ENCODE results near the gene CCDC74B.
"Not testable (repeated sequence)": the region's sequence is repeated elsewhere in the genome, so short reads cannot be mapped to it uniquely, and the experiment has no call there.

CCDC74B gene

DNA sequence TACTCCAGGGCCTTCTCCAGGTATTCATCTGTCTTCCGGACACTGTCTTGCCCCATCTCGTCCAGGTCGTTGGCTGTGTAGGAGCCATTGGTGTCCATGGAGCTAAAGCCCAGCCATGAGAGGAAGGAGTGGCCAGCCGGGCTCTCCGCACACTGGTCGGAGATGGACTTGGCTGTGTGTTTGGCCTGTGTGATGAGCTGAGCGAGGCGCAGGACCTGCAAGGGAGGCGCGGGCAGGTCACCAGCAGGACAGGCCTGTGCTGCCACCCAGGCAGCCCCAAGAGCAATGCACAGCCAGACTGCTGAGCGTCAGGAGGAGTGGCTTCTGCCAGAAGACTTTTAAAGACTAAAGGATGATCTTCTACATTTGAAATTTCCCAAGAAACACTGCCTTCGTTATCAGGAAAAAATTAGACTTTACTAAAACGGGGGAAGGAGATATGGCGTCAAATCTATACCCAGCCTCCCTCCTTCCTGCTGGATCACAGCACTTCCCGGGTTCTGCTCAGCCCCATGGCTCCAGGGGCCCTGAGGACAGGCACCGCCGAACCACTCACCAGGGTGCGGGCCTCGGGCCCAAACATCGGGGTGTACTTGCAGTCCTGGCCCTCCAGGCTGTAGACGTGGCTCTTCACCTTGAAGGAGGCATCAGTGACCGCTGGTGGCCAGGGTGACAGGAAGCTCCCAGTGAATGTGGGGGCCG lies 9.0 kb upstream of the CCDC74B start:
- intact Hi-C loops (cut with DNase I): not testable (repeated sequence)
- DNase-seq: peak in 1 of 42 donors; percentile 36

DNA sequence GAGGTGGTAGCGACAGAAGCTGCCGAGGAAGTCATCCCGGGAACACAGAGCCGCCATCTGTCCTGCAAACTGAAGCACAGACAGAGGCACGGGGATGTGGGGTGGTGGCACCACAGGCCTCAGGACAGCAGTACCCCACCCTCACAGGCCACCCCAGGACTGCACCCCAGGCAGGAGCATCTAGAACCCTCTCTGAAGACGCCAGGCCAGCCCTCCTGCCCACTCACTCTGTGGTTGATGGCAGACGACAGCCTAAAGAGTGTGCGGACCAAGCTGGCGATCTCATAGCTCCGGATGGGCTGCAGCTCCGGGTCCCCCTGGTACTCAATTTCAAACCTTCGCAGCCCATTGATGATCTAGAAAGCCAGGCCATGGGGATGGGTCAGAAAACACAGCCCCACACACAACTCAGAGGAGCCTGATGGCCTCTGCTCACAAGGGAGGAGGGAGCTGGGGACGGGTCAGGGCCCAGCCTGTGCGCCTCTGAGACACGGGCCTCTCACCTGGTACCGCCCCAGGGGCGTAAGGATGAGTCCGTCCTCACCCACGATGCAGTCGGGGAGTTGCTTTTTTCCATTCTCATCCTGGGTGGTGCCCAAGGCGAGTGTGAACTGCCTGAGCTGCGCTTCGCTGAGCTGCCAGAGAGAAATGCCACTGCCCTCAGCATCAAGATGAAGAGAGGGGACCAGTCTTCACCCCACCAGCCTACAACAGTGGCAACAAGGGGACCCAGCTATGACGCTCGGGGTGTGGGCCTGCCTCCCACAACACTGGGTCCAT lies 8.1 kb upstream of the CCDC74B start:
- intact Hi-C loops (cut with DNase I): no loop called here
- peak in 1 of 42 donors; percentile 27 for DNase-seq

DNA sequence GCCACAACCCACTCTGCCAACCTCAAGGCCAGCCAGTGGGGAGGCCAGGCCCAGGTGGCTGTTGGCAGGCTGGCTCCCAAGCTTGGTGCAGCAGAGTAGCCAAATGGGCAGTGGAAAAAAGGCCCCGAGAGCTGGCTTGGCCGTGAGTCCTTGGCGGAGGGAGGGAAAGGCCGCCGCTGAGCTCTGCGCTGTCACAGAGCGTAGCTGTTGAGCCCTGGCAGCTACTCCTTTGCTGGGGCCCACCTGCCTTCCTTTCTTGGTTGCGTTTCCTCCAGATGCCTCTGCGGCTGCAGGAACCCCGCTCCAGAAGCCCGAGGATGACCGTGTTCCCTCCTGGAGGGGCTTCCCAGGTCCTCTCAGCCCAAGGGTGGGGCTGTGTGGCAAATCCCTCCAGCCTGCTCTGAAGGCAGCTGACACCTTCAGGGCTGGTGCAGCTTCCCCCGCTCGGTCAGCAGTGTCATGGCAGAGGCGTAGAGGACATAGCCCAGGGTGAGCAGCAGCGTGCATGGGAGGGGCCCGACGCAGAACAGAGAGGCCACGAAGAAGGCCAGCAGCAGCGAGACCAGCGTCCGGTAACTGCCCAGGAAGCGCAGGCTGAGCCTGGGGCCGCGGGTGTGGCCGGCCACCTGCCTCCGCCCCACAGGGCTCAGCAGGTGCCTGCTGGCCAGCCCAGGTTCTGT lies 7.4 kb upstream of the CCDC74B start:
- peak in 5 of 42 donors; percentile 13 to 31 (median 21) for DNase-seq
- intact Hi-C loops (cut with DNase I): not testable (repeated sequence)

DNA sequence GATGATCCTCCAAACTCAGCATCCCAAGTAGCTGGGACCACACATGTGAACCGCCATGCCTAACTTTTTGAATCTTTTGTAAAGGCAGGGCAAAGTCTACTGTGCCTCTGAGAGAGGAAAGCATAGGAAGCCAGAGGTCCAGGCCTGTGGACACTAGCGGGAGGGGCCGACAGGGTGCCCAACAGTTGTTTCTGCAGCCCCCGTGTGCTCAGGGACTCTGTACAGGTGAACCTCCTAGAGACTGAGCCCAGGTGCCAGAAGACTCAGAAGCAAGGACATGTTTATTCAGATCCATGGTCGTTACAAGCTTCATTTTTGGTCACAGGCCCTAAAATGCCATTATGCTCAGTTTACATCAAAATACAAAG lies 6.2 kb upstream of the CCDC74B start:
- intact Hi-C loops (cut with DNase I); DNase-seq: not testable (repeated sequence)

DNA sequence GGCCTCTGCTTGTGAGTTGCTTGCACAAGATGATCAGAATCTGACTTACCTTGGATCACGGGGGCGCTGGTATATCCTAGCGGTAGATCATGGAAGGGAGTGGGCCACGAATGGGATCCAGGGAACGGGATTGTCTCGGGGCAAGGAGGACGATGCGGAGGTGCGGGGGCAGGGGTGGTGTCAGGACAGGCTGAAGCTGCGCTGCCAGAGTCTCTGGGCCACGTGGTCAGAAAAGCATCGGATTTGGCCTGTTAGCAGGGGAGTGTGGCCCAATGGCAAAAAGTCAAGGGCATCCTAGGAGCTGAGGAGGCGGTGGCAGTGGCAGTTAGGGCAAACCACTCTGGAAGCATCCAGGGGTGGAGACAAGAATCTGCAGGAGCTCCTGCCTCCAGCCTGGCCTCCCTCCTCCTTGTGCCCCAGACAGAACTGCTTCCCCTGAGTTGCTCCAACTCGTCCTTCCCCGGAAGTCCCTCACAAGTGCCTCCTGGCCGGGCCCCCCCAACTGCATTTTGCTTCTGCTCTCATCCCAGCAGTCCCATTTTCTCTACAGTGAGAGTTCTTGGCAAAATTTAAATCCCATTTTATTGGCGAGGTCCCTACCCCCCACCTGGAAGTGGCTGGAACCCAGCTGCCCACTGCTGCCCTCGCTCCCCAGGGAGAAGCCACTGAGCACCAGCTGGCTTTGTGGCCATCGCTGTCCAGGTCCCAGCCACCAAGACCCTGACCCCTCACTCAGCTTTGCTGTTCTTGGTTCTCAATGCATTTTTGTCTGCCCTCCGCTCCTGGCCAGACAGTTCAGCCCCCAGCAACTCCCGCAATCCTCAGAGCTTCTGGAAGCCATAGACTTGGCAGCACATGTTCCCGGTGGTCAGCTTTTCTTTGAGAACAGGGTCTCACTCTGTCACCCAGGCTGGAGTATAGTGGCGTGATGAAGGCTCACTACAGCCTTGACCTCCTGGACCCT lies 5.6 kb upstream of the CCDC74B start:
- intact Hi-C loops (cut with DNase I): no loop called here
- peak in 2 of 42 donors; percentile 13 to 34 for DNase-seq

DNA sequence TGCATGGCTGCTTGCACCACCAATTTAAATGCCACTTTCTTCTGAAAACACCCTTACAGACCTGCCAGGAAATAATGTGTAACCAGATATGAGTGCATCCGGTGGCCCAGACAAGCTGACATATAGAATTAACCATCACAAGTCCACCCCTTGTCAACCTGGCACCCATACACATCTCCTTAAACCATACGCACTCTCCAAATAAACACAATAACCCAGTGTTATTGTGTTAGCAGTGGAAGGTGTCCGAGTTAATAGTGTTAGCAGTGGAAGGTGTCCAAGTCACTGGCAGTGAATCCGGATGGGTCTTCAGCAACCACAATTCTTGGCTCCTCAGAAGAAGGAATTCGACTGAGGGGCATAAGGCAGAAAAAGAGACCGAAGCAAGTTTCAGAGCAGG lies 3.6 kb upstream of the CCDC74B start:
- DNase-seq; intact Hi-C loops (cut with DNase I): not testable (repeated sequence)

DNA sequence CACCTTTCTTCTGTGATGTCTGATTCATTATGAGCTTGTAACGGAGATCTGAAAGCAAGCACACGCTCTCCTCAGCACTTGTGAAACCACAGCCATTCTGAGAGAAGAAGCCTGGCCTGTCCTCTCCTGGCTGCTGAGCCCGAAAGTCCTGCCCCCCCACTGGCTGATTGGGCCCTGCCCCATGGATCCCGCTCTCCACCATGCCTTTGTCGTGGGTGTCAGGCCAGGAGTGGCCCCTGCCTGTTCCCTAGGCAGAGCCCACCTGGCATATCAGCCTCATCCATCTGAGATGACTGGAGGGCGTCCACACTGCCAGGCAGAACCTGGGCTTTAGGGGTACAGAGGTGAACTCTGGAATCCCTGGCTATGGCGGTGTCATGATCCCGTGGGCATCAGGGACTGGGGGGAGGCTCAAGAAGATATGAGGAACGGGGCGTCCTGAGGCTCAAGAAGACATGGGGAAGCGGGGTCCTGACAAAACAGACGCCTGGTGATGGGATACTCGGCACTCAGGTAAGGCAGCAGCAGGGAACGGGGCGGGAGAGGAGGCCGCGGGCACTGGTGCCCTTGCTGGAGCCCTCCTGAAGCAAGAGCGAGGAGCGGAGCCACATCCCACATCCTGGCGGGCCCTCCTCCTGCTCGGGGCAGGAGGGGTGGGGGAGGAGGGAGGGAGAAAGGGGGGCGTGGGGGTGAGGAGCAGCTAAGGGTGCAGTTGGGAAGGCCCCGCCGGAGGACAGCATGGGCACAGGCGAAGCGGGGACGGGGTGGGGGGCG lies 1.5 kb downstream of the CCDC74B start:
- intact Hi-C loops (cut with DNase I): not testable (repeated sequence)
- DNase-seq: peak in 6 of 42 donors; percentile 6 to 35 (median 18)

DNA sequence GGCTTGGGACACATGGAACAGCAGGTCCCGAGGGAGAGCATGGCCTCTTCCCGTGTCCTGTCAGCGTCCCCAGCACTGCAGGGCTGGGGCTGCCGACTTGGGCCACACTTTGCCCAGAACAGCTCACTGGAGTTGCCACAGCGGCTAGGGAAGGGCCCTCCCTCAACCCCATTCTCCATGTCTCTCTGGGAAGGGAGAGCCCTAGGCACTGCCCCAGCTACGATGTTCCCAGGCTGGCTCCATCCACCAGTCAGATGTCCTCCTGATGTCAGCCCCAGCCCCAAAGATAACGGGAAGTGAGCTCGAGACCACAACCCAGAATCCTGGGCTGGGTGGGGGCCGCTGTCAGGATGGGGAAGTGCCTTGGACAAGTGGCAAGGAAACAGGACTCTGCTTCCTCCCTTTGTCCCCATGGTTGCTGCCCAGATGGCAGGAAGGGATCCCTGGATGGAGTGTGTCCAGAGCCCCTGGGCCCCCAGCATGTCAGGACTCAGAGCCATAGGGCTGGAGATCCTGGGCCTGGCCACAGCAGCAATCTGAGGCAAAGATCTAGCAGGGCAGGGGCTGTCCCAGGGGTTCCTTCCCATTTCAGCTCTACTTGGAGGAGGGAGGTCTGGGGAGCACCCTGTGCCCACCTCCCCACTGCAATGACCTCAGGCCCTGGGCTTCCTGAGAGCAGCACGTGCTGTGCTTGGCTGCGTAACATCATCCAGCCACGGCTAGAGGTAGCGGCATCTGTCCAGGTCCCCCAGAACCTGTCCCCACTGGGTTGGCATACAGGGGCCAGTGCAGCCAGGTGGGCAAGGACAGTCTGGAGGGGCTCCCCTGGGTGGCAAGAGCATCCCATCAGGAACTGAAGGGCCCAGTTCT lies 2.3 kb downstream of the CCDC74B start:
- DNase-seq: peak in 5 of 42 donors; percentile 4 to 30 (median 9)

DNA sequence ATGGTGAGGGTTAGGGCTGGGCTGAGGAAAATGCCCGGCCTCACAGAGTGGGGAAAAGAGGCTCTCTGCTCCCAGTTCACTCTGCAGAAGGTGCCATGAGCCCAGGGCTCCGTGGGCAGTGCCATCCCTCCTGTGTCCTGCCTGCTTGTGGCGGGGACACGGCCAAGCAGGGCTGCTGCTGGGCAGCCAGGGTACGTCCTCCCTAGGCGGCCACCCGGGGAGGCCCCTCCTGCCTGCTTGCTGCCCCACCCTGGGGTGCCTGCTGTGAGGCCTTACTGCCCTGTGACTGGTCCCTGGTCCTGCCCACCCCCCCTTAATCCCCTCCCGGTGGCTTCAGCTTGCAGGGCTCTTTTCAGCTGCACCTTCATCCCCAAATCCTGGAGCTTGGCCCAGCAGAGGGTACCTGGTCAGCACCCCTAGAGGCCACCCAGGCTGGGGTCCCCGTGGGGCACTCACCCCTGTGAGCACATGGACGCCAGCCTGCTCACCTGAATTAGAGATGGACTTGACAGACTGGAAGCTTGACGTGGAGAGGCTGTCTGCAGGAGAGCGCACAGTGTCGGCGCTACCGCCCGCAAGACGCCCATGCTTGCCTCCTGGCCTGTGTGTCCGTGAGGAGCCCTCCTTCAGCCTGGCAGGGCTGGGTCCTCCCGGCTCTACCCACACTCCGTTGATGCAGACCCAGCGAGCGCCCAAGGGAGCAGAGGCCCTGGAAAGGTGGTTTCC lies 3.1 kb downstream of the CCDC74B start:
- intact Hi-C loops (cut with DNase I): not testable (repeated sequence)
- peak in 4 of 42 donors; percentile 2 to 13 (median 9) for DNase-seq

More for the DNA sequence above, 2.3 kb downstream of the CCDC74B start:
- intact Hi-C loops (cut with DNase I): not testable (repeated sequence)

DNA sequence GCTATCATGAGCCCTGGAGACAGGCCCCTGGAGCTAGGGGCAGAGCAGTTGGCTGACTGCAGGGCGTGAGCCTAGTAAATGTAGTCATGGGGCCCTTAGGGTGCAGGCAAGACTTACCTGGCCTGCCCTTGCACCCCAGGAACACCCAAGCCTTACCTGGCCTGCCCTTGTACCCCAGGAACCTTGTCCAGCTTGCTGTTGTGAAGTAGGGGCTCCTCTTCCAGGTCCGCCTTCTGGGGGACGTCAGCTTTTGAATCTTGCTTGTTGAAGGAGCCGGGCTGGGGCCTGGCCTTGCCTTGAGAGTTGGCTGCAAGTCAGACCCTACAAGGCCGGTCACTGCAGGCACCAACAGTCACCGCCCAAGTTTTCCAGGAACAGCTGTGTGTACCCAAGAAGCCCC lies 3.9 kb downstream of the CCDC74B start:
- DNase-seq; intact Hi-C loops (cut with DNase I): not testable (repeated sequence)

DNA sequence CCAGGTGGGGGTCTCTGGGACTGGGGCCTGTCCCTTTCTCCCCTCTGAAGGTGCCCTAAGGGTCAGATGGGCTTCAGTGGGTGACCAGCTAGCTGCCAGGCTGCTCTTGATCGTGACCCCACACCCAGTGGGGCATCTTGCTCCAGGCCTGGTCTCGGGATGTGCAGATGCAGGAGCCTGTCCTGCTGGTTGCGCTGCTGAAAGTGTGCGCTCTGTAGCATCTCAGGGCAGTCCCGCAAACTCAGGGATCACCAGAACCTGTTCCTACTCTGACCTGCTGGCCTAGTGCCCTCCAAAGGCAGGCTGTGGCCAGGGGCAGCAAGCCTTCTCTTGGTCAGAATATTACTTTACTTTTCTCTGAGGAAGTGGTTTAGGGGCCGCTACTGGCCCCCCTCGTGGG lies 4.4 kb downstream of the CCDC74B start:
- intact Hi-C loops (cut with DNase I): not testable (repeated sequence)
- peak in 1 of 42 donors; percentile 5 for DNase-seq

DNA sequence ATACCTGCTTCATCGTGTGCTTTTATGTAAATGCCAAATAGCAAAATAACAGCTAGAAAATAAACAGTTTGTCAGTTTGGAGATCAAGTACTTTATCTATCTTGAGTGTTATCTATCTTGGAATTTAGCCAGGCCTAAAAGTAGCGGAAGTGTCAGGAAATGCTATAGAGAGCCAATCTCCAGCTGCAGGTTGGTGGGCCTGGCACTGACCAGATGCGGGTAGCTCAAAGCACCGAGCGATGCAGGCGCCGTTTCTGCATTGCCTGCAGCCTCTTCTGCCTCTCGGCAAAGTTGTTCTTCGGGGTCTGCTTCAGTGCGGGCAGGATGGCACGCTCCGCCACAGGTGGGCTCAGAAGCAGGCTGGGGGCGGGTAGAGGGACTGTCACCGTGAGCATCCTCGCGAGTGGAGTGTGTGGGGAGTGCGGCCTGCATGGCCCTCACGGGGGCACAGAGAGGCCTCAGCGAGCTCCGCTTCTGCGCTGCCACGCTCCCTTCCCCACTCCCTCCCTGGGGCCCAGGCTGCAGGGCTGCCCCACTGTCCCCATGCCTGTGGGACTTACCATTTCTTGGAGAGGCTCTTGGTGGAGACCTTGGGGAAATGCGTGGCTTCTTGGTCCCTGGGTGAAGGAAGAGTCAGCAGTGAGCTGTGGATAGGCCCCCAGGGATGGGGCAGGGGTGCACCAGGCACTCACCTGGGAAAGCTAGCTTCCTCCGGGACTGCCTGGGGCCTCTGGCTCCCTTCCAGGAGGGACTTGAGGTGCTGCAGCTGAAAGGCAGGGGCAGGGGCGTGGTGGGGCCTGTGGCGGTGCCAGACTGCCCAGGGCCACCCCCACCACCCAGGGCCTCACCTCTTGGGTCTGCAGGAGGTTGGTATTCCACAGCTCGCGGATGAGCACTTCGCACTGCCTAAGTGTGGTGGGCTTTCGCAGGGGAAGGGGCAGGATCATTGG lies 5.3 kb downstream of the CCDC74B start:
- DNase-seq: peak in 1 of 42 donors; percentile 4
- intact Hi-C loops (cut with DNase I): not testable (repeated sequence)

DNA sequence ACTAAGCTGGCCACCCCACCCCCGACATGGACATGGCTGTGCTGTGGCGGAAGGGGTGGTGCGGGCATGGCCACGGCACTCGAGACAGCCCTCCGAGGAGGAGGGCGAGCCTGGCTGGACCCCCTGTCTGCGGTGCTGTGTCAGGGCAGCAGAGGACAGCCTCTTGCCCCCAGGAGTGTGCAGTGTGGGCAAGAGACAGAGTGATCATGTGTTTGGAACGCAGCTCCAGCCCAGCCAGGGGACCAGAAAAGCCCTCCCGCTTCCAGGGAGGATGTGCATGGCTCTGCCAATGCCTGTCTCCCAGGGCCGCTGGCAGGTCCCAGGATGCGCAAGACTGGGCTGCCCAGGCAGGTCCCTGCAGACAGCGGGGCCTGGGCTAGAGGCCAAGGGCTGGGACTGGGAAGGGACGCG lies 6.1 kb downstream of the CCDC74B start:
- intact Hi-C loops (cut with DNase I): not testable (repeated sequence)
- DNase-seq: peak in 2 of 42 donors; percentile 4 to 11

DNA sequence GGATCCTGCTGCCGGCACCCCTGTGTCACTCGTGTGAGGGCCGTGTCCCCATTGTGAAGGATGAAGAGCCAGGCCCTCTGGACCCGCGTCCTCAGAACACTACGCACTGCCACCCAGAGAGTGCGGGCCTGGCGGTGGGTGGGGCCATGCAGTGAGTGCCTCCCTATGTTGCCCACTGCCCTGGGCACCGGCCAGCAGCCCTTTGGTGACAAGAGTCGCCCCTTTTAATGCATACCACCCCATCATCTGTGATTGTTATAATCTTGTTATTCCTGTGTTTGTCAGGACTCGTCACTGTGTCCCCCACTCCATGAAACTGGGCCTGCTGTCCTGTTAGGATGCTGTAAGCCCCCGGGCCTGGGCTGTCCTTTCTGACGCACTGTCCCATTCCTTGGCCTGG lies 6.6 kb downstream of the CCDC74B start:
- intact Hi-C loops (cut with DNase I): not testable (repeated sequence)

DNA sequence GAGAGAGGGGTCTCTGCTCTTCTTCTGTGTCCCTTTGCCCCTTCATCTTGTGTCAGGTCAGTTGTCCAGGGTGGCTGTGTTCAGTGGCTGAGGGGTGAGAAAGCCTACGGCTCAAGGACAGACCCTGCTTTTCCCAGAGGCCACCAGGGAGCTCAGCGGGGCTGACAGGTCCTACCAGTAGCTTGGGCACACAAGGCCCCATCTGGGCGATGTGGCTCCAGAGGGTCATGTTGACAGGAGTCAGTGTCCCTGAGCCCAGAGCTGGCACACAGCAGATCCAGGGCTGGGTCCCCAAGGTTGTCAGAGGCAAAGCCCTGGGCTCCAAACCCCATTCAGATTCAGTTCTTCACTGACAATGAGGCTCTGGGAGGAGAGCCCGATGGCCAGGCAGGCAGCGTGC lies 7.8 kb downstream of the CCDC74B start:
- DNase-seq: peak in 1 of 42 donors; percentile 3
- intact Hi-C loops (cut with DNase I): not testable (repeated sequence)

More for the DNA sequence above, 6.6 kb downstream of the CCDC74B start:
- peak in 3 of 42 donors; percentile 1 to 11 (median 2) for DNase-seq

Data from head of caudate nucleus (tissue), 42 donors.